CD14-positive monocyte (primary cell): ENCODE data around the gene KIAA0232. TPM values are rescaled to one million over a fixed set of nuclear protein-coding genes. Genes with fewer than 3 reads are reported as not detected.

ENCODE experiments used
- DNase-seq, 3 donors: peaks; one replicate each; pipeline ENCODE4 v3.0.0-alpha.2; 2011 to 2022
- H2AFZ ChIP-seq: 2 replicates; pipeline ENCODE4 v1.6.0; 2012; ENCODE audit warnings: mild to moderate bottlenecking, low read depth, low read length, inconsistent platforms; ENCODE audit not compliant: insufficient read depth, poor library complexity, severe bottlenecking
- H3K27ac ChIP-seq, 2 donors: 1 replicate in 1 of 2; 2 replicates in 1 of 2; pipeline ENCODE4 v1.5.1; 2012 to 2013; ENCODE audit warnings: low read length in 2 of 2, control low read depth in 1 of 2, inconsistent platforms in 1 of 2, low read depth in 1 of 2, mild to moderate bottlenecking in 1 of 2
- H3K27me3 ChIP-seq, 2 donors: one replicate each; pipeline versions ENCODE4 v1.6.0 to v1.6.1; 2011 to 2013; ENCODE audit warnings: low read length in 2 of 2; ENCODE audit not compliant: control insufficient read depth in 2 of 2, insufficient read depth in 2 of 2
- H3K36me3 ChIP-seq, 2 donors: replicated peaks in 1 of 2; 1 replicate in 1 of 2; 2 replicates in 1 of 2; pipeline versions ENCODE4 v1.5.1 to v1.6.1; 2012 to 2013; ENCODE audit warnings: low read length in 2 of 2, control low read depth in 1 of 2, inconsistent platforms in 1 of 2, mild to moderate bottlenecking in 1 of 2; ENCODE audit not compliant: insufficient read depth in 2 of 2, control insufficient read depth in 1 of 2
- H3K4me1 ChIP-seq, 2 donors: 1 replicate in 1 of 2; 2 replicates in 1 of 2; pipeline versions ENCODE4 v1.5.1 to v1.6.1; 2012 to 2013; ENCODE audit warnings: low read length in 2 of 2, control low read depth in 1 of 2, inconsistent platforms in 1 of 2, mild to moderate bottlenecking in 1 of 2, moderate library complexity in 1 of 2; ENCODE audit not compliant: insufficient read depth in 2 of 2, control insufficient read depth in 1 of 2
- H3K4me2 ChIP-seq: replicated peaks from 2 replicates; pipeline ENCODE3; 2012; ENCODE audit warnings: low read length, moderate library complexity, mild to moderate bottlenecking; ENCODE audit not compliant: poor library complexity, severe bottlenecking; ENCODE audit errors: extremely low read depth
- H3K4me3 ChIP-seq, 3 experiments: fragments of 200-600 bp in 1 of 3; sonication (generic) in 1 of 3; replicated peaks in 1 of 3; 1 replicate in 2 of 3; 2 replicates in 1 of 3; pipeline ENCODE4 v1.5.1; 2011 to 2013; ENCODE audit warnings: low read length in 3 of 3, mild to moderate bottlenecking in 3 of 3, control low read depth in 2 of 3, low read depth in 2 of 3, inconsistent platforms in 1 of 3, moderate library complexity in 1 of 3
- H3K79me2 ChIP-seq: 2 replicates; pipeline ENCODE4 v1.6.0; 2012; ENCODE audit warnings: mild to moderate bottlenecking, control low read depth, inconsistent platforms, low read length, moderate library complexity; ENCODE audit not compliant: insufficient read depth
- H3K9ac ChIP-seq: 2 replicates; pipeline ENCODE4 v1.6.0; 2017; ENCODE audit warnings: low read length, mild to moderate bottlenecking; ENCODE audit not compliant: insufficient read depth, poor library complexity, severe bottlenecking
- H3K9me3 ChIP-seq, 2 donors: replicated peaks in 1 of 2; 1 replicate in 1 of 2; 2 replicates in 1 of 2; pipeline versions ENCODE4 v1.5.1 to v1.6.1; 2012 to 2013; ENCODE audit warnings: low read length in 2 of 2, control low read depth in 1 of 2; ENCODE audit not compliant: control insufficient read depth in 1 of 2, insufficient read depth in 1 of 2
- H4K20me1 ChIP-seq: 2 replicates; pipeline ENCODE4 v1.6.0; 2012; ENCODE audit warnings: mild to moderate bottlenecking, low read length, control low read depth, moderate library complexity; ENCODE audit not compliant: insufficient read depth
- H3K27ac Mint-ChIP-seq, 7 donors: one replicate each; pipeline ENCODE4 v1.8.0; 2020; ENCODE audit warnings: mild to moderate bottlenecking in 7 of 7, mixed read lengths in 7 of 7, moderate library complexity in 6 of 7, inconsistent platforms in 2 of 7
- H3K27me3 Mint-ChIP-seq, 3 donors: one replicate each; pipeline ENCODE4 v1.8.0; 2021 to 2022; ENCODE audit warnings: low read depth in 3 of 3, mild to moderate bottlenecking in 3 of 3, mixed read lengths in 3 of 3, moderate library complexity in 3 of 3, inconsistent platforms in 1 of 3
- H3K36me3 Mint-ChIP-seq, 2 donors: one replicate each; pipeline ENCODE4 v1.8.0; 2020; ENCODE audit warnings: mixed read lengths in 2 of 2, inconsistent platforms in 1 of 2, mild to moderate bottlenecking in 1 of 2
- H3K4me1 Mint-ChIP-seq: one replicate; pipeline ENCODE4 v1.8.0; 2020; ENCODE audit warnings: mild to moderate bottlenecking, mixed read lengths
- H3K4me3 Mint-ChIP-seq, 2 donors: one replicate each; pipeline ENCODE4 v1.8.0; 2020; ENCODE audit warnings: mild to moderate bottlenecking in 2 of 2, mixed read lengths in 2 of 2, moderate library complexity in 1 of 2
- H3K9me3 Mint-ChIP-seq, 7 donors: one replicate each; pipeline ENCODE4 v1.8.0; 2020 to 2022; ENCODE audit warnings: mixed read lengths in 7 of 7, mild to moderate bottlenecking in 6 of 7, moderate library complexity in 6 of 7, inconsistent platforms in 2 of 7
- CTCF ChIP-seq: fragments of 200-600 bp; IDR thresholded peaks from one replicate; pipeline ENCODE4 v1.8.0; 2022; ENCODE audit warnings: antibody characterized with exemption, mild to moderate bottlenecking
- WGBS: methylation state at CpG from one replicate; pipeline ENCODE4 v1.1.5; 2013; ENCODE audit warnings: missing lambda C conversion rate; ENCODE audit not compliant: insufficient coverage; 5-methylcytosine and 5-hydroxymethylcytosine counted together
- intact Hi-C, 2 donors: fragments of 100-400 bp; cut with micrococcal nuclease; formaldehyde crosslinking; loops; one replicate each; pipeline versions ENCODE4 v1.15.0 to v1.15.1; 2023
- polyA minus RNA-seq: library from RNA; depleted of rRNA, polyadenylated mRNA; stranded (reverse); fragments of >200 nt; gene quantifications from 2 replicates; pipeline ENCODE4 v1.2.3, GENCODE V29; 2012
- polyA plus RNA-seq, 3 donors: library from polyadenylated mRNA; depleted of rRNA in 1 of 3; unstranded in 2 of 3; stranded (reverse) in 1 of 3; fragments of 300-500 nt in 2 of 3; fragments of >200 nt in 1 of 3; fragmentation: Illumina TruSeq in 2 of 3; gene quantifications; 1 replicate in 2 of 3; 2 replicates in 1 of 3; pipeline ENCODE4 v1.2.3, GENCODE V29; 2012 to 2021
- total RNA-seq, 12 experiments: library from RNA in 1 of 12; stranded (reverse) in 1 of 12; fragments of 120-200 nt in 1 of 12; gene quantifications; one replicate each; pipeline ENCODE4 v1.2.4 and lab custom pipeline; 2013 to 2026; ENCODE audit warnings: mixed read lengths in 6 of 12, inconsistent platforms in 1 of 12

KIAA0232 gene, protein sequence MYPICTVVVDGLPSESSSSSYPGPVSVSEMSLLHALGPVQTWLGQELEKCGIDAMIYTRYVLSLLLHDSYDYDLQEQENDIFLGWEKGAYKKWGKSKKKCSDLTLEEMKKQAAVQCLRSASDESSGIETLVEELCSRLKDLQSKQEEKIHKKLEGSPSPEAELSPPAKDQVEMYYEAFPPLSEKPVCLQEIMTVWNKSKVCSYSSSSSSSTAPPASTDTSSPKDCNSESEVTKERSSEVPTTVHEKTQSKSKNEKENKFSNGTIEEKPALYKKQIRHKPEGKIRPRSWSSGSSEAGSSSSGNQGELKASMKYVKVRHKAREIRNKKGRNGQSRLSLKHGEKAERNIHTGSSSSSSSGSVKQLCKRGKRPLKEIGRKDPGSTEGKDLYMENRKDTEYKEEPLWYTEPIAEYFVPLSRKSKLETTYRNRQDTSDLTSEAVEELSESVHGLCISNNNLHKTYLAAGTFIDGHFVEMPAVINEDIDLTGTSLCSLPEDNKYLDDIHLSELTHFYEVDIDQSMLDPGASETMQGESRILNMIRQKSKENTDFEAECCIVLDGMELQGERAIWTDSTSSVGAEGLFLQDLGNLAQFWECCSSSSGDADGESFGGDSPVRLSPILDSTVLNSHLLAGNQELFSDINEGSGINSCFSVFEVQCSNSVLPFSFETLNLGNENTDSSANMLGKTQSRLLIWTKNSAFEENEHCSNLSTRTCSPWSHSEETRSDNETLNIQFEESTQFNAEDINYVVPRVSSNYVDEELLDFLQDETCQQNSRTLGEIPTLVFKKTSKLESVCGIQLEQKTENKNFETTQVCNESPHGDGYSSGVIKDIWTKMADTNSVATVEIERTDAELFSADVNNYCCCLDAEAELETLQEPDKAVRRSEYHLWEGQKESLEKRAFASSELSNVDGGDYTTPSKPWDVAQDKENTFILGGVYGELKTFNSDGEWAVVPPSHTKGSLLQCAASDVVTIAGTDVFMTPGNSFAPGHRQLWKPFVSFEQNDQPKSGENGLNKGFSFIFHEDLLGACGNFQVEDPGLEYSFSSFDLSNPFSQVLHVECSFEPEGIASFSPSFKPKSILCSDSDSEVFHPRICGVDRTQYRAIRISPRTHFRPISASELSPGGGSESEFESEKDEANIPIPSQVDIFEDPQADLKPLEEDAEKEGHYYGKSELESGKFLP (N-terminal part only)
- total RNA-seq (2013), result 18.0 TPM
- 10 to 100 TPM; 12.3 to 27.3 (median 20.6) TPM for polyA plus RNA-seq
- polyA minus RNA-seq, result 7.8 and 9.6 TPM in 2 replicates
- 82.3 to 169 (median 114) reads per million in 11 experiments for total RNA-seq (lab: John Stamatoyannopoulos, UW)

DNA sequence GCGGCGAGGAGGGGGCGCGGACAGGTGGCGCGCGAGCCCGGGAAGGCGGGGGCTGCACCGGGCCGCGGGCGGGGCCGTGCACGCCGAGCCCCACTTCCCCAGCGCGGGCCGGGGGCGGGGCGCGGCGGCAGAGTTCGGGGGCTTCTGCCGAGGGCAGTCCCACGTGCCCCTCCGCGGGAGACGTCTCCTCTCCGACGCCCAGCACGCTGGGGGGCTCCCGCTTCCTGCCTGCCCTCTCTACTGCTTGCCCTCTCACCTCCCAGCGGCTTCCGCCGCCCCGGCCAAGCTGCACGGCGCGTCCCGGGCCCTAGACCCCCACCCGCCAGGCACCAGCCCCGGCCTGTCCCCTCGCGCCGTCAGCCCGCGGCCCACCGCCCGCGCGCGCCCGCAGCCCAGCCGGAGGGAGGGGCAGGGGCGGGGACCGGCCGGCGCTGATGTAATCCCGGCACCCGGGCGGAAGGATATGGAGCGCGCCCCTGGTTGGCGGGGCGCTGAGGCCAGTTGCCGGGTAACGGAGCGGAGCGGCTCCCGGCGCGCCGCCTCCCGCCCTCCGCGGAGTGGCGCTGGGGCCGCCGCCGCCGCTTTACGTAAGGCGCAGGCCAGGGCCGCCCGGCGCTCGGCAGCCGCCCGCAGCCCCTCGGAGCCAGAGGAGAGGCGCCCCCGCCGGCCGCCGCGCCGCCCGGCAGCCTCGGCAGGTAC, at the start of gene KIAA0232:
KIAA0232 (plus strand) TSS at position 581 of the 699 bp plus-strand sequence. CDS start 41,727 bp downstream, outside the sequence.
- Histone ChIP-seq H2AFZ (peak within 1 kb of the TSS; percentile 76), H3K27ac (peak within 1 kb of the TSS; percentile 88 to 92), H3K9ac (peak within 1 kb of the TSS; percentile 96), H3K79me2 (peaks cover 44% of the 10 kb centered on the region), H3K9me3 (no peaks in the 10 kb centered on the region), H3K4me2 (peak within 1 kb of the TSS; percentile 82), H3K36me3 (peaks cover 4 to 9% of the 10 kb centered on the region in 2 donors), H3K4me1 (peaks cover 31 to 46% of the 10 kb centered on the region in 2 donors), H3K27me3 (no peaks in the 10 kb centered on the region), H4K20me1 (peaks cover 37% of the 10 kb centered on the region), H3K4me3 (peak within 1 kb of the TSS; percentile 75 to 98 (median 97))
- Mint-ChIP-seq H3K4me3 (peak within 1 kb of the TSS; percentile 77 to 80), H3K27ac (peak within 1 kb of the TSS; percentile 76 to 92 (median 90)), H3K9me3 (no peaks in the 10 kb centered on the region), H3K27me3 (peaks cover 0 to 2% (median 2%) of the 10 kb centered on the region in 3 donors), H3K36me3 (peaks cover 10 to 23% of the 10 kb centered on the region in 2 donors), H3K4me1 (peaks cover 58% of the 10 kb centered on the region)
- intact Hi-C loops, result loop anchor here (5.0 to 10.0 kb wide), 4 partner anchors 35 to 283 kb away; partner anchors contain the start of genes BLOC1S4 (in 1 of the 2) and GRPEL1 (in 1 of the 2)
- no peak for TF ChIP-seq CTCF
- DNase-seq, result peak; percentile 87 to 92 (median 88)
- under 1% methylated on average over 99 of the region's 100 CpGs for WGBS
